Vagina (tissue), 2 donors: ENCODE results near the gene TOR1AIP2.

Experiments used
- POLR2A ChIP-seq, 2 donors: fragments of 450-650 bp; IDR thresholded peaks; one replicate each; pipeline ENCODE4 v1.6.1; 2017; ENCODE audit warnings: antibody characterized with exemption in 2 of 2, mild to moderate bottlenecking in 2 of 2, moderate library complexity in 2 of 2
- POLR2AphosphoS5 ChIP-seq, 2 donors: sonication (generic); formaldehyde crosslinking; IDR thresholded peaks; one replicate each; pipeline ENCODE4 v1.9.0; 2017; ENCODE audit warnings: antibody characterized with exemption in 2 of 2, mild to moderate bottlenecking in 2 of 2, low read depth in 1 of 2; ENCODE audit not compliant: insufficient read depth in 1 of 2
- TF ChIP-seq, protein P1 (sequence below), 3 experiments: fragments of 450-650 bp in 2 of 3; fragments of 200-600 bp in 1 of 3; sonication (generic) in 1 of 3; IDR thresholded peaks; one replicate each; pipeline ENCODE4 v1.5.1; 2017 to 2019; ENCODE audit warnings: antibody characterized with exemption in 3 of 3, mild to moderate bottlenecking in 2 of 3, moderate library complexity in 2 of 3

DNA sequence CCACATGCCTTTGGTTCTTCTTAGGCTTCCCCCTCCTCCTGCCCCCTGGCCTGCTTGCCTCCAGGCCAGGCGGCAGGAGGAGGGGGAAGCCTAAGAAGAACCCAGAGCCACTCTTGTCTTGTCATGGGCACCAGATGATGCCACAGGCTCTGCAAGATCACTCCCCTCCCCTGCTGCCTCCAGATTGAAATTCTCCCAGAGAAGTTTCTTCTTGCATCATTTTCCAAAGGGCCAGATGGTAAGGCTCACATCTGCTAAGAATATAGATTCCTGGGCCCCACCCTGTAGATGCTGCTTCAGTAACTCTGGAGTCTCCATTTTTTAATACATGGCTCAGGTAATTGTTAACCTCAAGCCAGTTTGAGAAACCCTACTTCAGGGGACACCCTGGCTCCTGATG, 73.7 kb downstream of the TOR1AIP2 start:
- TF ChIP-seq, protein P1, sequence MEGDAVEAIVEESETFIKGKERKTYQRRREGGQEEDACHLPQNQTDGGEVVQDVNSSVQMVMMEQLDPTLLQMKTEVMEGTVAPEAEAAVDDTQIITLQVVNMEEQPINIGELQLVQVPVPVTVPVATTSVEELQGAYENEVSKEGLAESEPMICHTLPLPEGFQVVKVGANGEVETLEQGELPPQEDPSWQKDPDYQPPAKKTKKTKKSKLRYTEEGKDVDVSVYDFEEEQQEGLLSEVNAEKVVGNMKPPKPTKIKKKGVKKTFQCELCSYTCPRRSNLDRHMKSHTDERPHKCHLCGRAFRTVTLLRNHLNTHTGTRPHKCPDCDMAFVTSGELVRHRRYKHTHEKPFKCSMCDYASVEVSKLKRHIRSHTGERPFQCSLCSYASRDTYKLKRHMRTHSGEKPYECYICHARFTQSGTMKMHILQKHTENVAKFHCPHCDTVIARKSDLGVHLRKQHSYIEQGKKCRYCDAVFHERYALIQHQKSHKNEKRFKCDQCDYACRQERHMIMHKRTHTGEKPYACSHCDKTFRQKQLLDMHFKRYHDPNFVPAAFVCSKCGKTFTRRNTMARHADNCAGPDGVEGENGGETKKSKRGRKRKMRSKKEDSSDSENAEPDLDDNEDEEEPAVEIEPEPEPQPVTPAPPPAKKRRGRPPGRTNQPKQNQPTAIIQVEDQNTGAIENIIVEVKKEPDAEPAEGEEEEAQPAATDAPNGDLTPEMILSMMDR (IDR thresholded peaks at IDR 0.05), result no peak
- TF ChIP-seq POLR2AphosphoS5 (IDR thresholded peaks at IDR 0.05; ENCODE audit: insufficient read depth in 1 of 2, low read depth in 1 of 2) (no peak), POLR2A (IDR thresholded peaks at IDR 0.05) (no peak)
